GM12865 (cell line): ENCODE results near the gene ZDHHC8.

Source experiments
- DNase-seq: peaks from one replicate; pipeline ENCODE4 v3.0.0; 2010; ENCODE audit warnings: low read depth
- H3K4me3 ChIP-seq: 2 replicates; pipeline ENCODE4 v1.5.1; 2011; ENCODE audit warnings: mild to moderate bottlenecking, low read depth, low read length, control low read depth
- TF ChIP-seq, protein P1 (sequence below): IDR thresholded peaks from 2 replicates; pipeline ENCODE4 v1.5.1; 2011; ENCODE audit warnings: low read length, control low read depth, low read depth, inconsistent platforms; ENCODE audit not compliant: insufficient read depth; ENCODE audit errors: missing control alignments

The ZDHHC8 gene, protein sequence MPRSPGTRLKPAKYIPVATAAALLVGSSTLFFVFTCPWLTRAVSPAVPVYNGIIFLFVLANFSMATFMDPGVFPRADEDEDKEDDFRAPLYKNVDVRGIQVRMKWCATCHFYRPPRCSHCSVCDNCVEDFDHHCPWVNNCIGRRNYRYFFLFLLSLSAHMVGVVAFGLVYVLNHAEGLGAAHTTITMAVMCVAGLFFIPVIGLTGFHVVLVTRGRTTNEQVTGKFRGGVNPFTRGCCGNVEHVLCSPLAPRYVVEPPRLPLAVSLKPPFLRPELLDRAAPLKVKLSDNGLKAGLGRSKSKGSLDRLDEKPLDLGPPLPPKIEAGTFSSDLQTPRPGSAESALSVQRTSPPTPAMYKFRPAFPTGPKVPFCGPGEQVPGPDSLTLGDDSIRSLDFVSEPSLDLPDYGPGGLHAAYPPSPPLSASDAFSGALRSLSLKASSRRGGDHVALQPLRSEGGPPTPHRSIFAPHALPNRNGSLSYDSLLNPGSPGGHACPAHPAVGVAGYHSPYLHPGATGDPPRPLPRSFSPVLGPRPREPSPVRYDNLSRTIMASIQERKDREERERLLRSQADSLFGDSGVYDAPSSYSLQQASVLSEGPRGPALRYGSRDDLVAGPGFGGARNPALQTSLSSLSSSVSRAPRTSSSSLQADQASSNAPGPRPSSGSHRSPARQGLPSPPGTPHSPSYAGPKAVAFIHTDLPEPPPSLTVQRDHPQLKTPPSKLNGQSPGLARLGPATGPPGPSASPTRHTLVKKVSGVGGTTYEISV

DNA sequence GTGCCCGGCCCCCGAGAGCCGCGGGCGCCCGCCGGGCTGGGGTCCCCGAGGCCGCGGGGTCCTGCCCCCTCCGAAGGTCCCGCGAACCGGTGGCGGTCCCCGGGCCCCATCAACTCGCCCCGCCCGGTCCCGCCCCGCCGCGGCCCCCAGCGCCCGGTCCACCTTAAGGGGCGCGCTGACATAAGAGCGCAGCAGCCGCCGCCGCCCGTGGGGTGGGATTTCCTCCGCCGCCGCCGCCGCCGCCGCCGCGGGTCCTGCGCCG lies at the start of gene ZDHHC8:
ZDHHC8 (plus strand) TSS at position 208 of the 262 bp plus-strand sequence. CDS start 144 bp downstream, outside the sequence.
- TF ChIP-seq, protein P1, sequence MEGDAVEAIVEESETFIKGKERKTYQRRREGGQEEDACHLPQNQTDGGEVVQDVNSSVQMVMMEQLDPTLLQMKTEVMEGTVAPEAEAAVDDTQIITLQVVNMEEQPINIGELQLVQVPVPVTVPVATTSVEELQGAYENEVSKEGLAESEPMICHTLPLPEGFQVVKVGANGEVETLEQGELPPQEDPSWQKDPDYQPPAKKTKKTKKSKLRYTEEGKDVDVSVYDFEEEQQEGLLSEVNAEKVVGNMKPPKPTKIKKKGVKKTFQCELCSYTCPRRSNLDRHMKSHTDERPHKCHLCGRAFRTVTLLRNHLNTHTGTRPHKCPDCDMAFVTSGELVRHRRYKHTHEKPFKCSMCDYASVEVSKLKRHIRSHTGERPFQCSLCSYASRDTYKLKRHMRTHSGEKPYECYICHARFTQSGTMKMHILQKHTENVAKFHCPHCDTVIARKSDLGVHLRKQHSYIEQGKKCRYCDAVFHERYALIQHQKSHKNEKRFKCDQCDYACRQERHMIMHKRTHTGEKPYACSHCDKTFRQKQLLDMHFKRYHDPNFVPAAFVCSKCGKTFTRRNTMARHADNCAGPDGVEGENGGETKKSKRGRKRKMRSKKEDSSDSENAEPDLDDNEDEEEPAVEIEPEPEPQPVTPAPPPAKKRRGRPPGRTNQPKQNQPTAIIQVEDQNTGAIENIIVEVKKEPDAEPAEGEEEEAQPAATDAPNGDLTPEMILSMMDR = no peak
- peak; percentile 42 for DNase-seq
- H3K4me3 ChIP-seq = peak within 1 kb of the TSS; percentile 85

DNA sequence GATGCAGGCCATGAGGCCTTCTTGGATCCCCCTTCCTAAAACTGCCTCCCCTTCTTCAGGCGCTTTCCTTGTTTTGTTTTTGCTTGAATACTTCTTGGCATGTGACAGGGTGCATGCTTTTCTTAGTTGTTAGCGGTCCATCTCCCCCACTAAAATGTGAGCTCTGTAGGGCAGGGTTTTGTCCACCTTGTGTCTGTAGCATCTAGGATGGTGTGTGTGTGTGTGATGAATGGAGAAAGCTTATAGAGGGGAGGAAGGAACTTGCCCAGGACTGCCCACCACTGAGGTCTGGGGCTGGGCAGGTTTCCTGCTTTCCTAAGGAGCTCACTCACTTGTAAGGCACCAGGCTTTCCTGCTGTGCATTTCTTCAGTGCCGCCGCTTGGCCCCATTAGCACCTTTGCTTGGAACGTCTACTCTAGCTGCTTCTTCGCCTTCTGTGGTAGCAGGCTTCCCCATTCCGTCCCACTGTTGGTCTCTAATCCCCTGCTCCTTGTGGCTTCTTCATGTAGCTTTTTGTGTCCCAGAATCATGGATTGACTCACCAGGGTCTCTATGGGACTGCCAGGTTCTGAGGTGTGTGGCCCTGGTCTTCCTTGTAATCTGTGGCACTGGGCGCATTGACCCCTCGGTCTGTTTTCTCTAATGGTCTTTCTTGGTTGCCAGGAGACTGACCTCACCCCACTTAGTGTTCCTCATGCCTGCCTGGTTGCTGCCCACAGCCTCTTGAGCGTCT lies 48.3 kb upstream of the ZDHHC8 start:
- H3K4me3 ChIP-seq = no peak overlapping the region
- TF ChIP-seq, protein P1 = no peak
- no peak for DNase-seq

DNA sequence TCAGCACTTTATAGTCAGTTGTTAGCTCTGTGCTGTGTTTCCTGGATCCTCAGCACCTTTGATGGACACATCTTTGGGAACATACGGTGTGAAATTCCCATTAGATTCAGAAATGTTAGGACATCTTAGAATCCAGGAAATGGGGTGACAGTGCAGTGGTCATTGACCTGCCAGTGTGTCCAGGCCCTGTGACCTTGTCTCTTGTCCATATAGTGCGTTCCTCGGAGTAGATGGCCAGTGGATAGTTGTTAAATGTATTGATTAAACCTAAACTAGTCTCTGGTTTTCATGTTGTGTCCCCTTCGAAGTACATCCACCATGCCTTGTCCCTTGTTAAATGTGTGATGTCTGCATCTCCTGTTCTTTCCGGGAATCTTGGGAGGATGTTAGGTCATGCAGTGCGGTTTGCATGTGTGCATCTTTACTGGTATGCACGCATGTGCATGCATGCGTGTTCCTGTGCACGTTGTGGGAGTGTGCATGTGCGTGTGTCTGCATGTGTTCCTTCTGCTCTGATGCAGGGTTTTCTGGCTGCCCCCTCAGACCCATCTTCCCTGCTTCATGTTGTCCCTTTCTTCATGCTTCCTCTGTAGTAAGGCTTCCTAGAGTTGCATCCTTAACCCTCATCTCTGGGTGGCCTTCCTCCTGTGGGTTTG lies 47.6 kb upstream of the ZDHHC8 start:
- no peak for DNase-seq

DNA sequence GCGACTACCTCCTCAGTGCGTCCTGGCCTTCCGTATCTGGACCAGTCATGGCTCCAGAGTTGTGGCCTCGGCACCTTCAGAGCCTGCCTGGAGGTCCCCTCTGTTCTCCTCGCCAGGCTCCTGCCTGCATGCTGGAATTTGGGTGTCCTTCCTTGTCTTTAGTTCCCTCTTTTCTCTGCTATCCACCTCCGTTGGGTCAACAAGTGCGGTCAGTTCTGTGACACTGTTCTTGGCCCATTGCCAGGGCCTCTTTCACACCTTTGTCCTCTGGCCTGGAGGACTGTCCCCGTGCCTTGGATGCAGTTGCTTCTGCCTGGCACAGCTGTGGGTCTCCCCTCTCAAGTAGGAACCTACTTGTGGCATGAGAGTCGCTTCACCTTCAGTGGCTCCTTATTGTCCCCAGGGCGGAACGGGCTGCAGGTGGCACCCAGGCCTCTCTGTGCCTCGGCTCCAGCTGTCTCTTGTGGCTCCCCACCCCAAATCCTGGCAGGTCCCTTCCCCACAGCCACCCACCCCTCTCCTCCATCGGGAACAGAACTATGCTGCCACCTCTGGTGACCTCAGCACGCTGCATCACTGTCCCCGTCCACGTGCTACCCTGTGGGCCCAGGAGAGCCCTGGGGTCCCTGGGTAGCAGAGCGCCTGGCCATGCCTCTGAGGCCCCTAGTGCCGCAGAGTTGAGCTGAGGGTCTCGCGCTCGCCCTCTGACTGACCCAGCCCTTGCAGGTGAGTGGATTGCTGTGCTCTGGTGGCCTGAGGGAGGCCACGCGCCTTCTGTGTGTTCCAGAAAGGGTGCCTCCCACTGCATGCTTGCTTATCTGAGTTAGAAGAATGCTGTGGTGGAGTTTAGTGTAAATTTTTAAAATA lies 46.8 kb upstream of the ZDHHC8 start:
- TF ChIP-seq, protein P1 = peak; percentile 37
- H3K4me3 ChIP-seq = no peak overlapping the region
- DNase-seq = no peak

More for the DNA sequence above, 47.6 kb upstream of the ZDHHC8 start:
- TF ChIP-seq, protein P1 = no peak
- H3K4me3 ChIP-seq = no peak overlapping the region

DNA sequence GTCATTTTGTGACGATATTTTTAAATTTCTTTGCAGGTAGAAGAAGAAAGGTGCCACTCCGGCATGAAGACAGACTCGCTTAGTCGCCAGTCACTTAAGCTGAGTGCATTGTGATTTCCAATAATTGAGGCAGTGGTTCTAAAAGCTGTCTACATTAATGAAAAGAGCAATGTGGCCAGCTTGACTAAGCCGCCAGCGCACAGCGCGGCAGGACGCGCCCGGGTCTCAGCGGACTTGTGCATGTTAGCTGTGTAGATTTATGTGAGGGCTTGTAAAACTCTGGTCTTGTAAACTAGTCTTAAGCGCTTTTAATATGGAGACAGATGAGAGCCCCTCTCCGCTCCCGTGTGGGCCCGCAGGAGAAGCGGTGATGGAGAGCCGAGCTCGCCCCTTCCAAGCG lies 46.0 kb upstream of the ZDHHC8 start:
- no peak for DNase-seq
- TF ChIP-seq, protein P1 = no peak
- no peak overlapping the region for H3K4me3 ChIP-seq

DNA sequence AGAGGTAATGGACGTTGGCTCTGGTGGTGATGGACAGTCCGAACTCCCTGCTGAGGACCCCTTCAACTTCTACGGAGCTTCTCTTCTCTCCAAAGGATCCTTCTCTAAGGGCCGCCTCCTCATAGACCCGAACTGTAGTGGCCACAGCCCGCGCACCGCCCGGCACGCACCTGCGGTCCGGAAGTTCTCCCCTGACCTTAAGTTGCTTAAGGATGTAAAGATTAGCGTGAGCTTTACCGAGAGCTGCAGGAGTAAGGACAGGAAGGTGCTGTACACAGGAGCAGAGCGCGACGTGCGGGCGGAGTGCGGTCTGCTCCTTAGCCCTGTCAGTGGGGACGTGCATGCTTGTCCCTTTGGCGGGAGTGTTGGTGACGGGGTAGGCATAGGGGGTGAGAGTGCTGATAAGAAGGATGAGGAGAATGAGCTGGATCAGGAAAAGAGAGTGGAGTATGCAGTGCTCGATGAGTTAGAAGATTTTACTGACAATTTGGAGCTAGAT lies 45.5 kb upstream of the ZDHHC8 start:
- TF ChIP-seq, protein P1 = no peak

More for the DNA sequence above, 45.5 kb upstream of the ZDHHC8 start:
- H3K4me3 ChIP-seq = no peak overlapping the region
- no peak for DNase-seq
